Hepatocyte (in vitro differentiated cells): ENCODE measurements around the gene DNMT3A.

Source experiments
- EZH2 ChIP-seq: fragments of 200-600 bp; sonication (generic); IDR thresholded peaks from 2 replicates; pipeline ENCODE4 v1.6.1; 2016; ENCODE audit warnings: antibody characterized with exemption, mild to moderate bottlenecking, borderline replicate concordance
- EZH2phosphoT487 ChIP-seq: fragments of 200-600 bp; sonication (generic); IDR thresholded peaks from one replicate; pipeline ENCODE4 v1.6.1; 2018; ENCODE audit warnings: antibody characterized with exemption, mild to moderate bottlenecking, low read depth, moderate library complexity; ENCODE audit not compliant: unreplicated experiment, severe bottlenecking
- TF ChIP-seq, protein P1 (sequence below): fragments of 200-600 bp; sonication (generic); IDR thresholded peaks from 2 replicates; pipeline ENCODE4 v1.5.1; 2016; ENCODE audit warnings: antibody characterized with exemption, mild to moderate bottlenecking; ENCODE audit not compliant: poor library complexity

DNA sequence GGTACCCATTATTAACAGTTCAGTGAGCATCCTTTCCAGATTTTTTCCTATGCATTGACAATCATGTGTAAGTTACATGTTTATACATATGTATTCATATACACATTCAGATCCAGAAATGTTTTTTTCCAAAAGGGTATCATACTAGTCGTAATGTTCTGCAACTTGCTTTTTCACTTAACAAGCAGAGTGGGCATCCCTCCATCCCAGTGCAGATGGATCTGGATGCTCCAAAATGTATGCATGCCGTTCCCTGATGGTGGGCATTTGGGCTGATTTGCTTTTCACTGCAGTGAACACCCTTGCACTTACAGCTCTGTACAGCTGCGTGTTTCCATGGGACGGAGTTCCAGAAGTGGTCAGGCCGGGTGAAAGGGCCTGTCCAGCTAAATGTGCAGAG lies 57.0 kb downstream of the DNMT3A start:
- TF ChIP-seq, protein P1, sequence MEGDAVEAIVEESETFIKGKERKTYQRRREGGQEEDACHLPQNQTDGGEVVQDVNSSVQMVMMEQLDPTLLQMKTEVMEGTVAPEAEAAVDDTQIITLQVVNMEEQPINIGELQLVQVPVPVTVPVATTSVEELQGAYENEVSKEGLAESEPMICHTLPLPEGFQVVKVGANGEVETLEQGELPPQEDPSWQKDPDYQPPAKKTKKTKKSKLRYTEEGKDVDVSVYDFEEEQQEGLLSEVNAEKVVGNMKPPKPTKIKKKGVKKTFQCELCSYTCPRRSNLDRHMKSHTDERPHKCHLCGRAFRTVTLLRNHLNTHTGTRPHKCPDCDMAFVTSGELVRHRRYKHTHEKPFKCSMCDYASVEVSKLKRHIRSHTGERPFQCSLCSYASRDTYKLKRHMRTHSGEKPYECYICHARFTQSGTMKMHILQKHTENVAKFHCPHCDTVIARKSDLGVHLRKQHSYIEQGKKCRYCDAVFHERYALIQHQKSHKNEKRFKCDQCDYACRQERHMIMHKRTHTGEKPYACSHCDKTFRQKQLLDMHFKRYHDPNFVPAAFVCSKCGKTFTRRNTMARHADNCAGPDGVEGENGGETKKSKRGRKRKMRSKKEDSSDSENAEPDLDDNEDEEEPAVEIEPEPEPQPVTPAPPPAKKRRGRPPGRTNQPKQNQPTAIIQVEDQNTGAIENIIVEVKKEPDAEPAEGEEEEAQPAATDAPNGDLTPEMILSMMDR: no peak
- no peak for TF ChIP-seq EZH2phosphoT487
- no peak for TF ChIP-seq EZH2
